GM19463 (cell line): ENCODE results near the gene MGA.

Source experiments
- ATAC-seq: cut with Tn5 transposase; IDR thresholded peaks from one replicate; pipeline ENCODE4 v1.9.1; 2021; ENCODE audit warnings: mild to moderate bottlenecking, moderate library complexity; ENCODE audit not compliant: unreplicated experiment

The MGA gene

DNA sequence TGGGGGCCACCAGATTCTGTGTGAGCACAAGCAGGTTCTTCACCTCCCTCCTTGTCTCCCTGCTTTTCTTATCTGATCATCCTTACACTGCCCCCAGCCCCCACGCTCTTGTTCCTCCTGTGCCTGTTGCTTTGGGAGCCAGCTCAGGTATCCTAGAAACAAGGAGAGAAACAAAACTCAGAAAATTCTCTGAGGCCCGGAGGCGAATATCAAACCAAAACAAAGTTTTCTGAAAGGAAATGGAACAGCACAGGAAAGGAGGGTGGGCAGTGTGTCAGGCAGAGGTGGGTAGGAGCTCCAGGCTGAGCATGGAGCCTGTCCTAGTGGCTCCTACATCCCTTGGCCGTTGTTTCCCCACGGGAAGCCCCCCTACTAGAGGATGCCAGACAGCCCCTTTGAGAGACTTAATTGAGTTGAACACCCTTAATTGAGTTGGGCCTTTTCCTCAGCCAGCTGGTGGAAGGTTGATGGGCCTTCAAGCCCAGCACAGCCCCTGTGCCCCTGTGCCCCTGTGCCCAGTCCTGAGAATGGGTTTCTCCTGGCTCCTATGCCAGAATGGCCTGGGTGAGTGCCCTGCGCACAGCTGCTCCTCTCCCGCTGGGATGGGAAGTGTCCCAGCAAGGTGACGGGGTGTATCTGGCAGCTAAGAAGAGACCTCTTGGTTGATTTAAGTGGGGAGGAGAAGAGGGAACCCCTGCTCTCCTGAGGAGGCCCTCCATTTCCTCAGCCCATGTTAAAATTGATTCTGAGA lies 144.9 kb downstream of the MGA start:
- no peak for ATAC-seq

GRCh38 chr15:41805711-41806110 lies 145.5 kb downstream of the MGA start:
- ATAC-seq: no peak

GRCh38 chr15:41806291-41807181 lies 146.3 kb downstream of the MGA start:
- no peak for ATAC-seq

- no peak for ATAC-seq
Observed at GRCh38 chr15:41809121-41809520, 148.9 kb downstream of the MGA start.

- no peak for ATAC-seq
Observed at GRCh38 chr15:41809526-41810220, 149.5 kb downstream of the MGA start.

GRCh38 chr15:41810651-41811431 lies 150.6 kb downstream of the MGA start:
- no peak for ATAC-seq

DNA sequence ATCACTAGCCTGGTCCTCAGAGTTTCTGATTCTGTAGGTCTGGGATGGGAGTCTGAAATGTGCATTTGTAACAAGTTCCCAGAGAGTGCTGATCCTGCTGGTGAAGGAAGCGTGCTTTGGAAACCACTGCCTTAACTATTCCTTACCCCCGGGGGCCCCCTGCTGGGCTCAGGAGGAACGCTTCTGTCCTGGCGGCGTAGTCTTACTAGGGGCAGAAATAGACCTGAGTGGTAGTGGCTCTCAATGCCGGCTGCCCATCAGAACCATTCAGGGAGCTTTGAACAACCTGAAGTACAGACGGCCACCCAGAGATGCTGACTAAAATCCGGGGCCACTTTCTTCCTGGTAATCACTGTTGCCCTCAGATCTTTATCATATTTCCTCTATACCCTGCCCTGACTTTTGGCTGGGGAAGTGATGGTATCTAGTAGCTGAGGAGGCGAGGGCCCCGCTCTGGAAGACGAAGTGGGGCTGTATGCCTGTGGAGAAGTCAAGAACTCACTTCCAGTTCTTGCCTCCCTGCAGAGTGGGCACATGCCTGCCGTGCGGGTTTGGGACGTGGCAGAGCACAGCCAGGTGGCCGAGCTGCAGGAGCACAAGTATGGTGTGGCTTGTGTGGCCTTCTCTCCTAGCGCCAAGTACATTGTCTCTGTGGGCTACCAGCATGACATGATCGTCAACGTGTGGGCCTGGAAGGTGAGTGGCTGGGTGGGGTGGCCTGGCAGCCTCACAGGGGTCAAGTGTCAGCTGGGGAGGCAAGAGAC lies 151.4 kb downstream of the MGA start:
- ATAC-seq: no peak

DNA sequence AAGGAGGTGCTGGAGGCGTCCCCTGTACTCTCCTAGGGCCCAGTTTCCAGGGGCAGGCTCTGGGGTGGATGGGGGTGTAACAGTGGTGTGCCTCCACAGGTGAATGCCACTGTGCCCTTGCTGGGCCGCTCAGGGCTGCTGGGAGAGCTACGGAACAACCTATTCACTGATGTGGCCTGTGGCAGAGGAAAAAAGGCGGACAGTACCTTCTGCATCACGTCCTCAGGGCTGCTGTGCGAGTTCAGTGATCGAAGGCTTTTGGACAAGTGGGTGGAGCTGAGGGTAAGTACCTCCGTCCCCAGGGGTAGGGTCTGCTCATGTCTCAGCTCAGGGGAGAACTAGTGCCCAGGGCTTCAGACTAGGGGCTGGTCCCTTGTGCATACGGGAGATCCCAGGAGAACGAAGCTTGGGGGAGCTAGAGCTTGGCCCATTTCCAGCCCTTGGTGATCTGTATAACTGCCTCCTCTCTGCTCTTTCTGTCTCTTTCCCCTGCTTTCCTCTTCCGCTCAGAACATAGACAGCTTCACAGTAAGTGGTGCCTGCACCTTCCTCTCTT lies 152.7 kb downstream of the MGA start:
- no peak for ATAC-seq

DNA sequence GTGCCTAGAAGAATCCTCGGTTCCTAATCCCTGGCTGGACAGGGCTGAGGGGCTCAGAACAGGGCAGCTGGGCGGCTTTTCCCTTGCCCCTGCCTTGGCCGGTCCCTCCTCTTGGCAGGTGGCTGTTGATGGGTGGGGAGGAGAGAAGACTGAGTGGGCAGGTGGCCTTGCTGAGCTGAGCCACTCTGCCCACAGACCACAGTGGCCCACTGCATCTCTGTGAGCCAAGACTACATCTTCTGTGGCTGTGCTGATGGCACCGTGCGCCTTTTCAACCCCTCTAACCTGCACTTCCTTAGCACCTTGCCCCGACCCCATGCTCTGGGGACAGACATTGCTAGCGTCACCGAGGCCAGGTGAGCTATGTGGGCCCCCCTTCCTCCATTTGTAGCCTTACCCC lies 153.2 kb downstream of the MGA start:
- ATAC-seq: no peak

- no peak for ATAC-seq
Observed at GRCh38 chr15:41814534-41814933, 154.3 kb downstream of the MGA start.

GRCh38 chr15:41816788-41817187 lies 156.6 kb downstream of the MGA start:
- no peak for ATAC-seq

DNA sequence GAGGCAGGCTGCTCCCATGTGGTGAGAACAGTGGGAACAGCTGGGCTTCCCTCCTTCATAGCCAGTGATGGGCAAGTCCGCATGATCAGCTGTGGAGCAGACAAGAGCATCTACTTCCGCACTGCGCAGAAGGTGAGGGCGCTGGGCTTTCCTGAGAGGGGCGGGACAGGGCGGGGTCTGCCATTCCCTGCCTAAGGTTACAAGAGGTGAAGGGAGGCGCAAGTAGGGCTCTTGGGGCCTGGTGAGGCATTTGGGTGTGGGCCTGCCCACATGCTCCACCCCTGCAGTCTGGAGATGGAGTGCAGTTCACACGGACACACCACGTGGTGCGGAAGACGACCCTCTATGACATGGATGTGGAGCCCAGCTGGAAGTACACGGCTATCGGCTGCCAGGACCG lies 157.1 kb downstream of the MGA start:
- no peak for ATAC-seq

- ATAC-seq: no peak
Observed at GRCh38 chr15:41817781-41818180, 157.6 kb downstream of the MGA start.

GRCh38 chr15:41819455-41820050 lies 159.3 kb downstream of the MGA start:
- no peak for ATAC-seq

- no peak for ATAC-seq
Observed at GRCh38 chr15:41820791-41821423, 160.7 kb downstream of the MGA start.

DNA sequence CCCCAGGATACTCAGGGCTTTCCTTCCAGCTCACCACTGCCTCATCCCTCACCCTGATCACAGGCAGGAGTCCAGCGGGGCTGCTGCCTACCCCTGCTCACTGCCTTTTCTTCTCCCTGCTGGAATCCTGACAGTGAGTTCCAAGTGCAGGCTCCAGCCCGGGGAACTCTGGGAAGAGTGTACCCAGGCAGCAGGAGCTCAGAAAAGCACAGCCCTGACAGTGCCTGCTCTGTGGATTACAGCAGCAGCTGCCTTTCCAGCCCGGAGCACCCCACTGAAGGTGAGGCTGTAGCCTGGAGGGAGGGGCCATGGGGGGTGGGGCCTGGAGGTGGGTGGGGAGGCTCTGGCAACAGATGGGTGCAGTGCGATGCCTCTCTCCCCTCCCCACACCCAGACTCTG lies 161.6 kb downstream of the MGA start:
- no peak for ATAC-seq

- ATAC-seq: no peak
Observed at GRCh38 chr15:41822471-41822870, 162.3 kb downstream of the MGA start.
